SIG-M5 treated with dmso at 0.1 percent for 504 hours (cell line): ENCODE results near the gene DHCR7.

ENCODE experiments used
- DNase-seq: peaks from one replicate; lab custom pipeline; 2025; ENCODE audit not compliant: unreplicated experiment; lab: John Stamatoyannopoulos, UW

DHCR7 gene

DNA sequence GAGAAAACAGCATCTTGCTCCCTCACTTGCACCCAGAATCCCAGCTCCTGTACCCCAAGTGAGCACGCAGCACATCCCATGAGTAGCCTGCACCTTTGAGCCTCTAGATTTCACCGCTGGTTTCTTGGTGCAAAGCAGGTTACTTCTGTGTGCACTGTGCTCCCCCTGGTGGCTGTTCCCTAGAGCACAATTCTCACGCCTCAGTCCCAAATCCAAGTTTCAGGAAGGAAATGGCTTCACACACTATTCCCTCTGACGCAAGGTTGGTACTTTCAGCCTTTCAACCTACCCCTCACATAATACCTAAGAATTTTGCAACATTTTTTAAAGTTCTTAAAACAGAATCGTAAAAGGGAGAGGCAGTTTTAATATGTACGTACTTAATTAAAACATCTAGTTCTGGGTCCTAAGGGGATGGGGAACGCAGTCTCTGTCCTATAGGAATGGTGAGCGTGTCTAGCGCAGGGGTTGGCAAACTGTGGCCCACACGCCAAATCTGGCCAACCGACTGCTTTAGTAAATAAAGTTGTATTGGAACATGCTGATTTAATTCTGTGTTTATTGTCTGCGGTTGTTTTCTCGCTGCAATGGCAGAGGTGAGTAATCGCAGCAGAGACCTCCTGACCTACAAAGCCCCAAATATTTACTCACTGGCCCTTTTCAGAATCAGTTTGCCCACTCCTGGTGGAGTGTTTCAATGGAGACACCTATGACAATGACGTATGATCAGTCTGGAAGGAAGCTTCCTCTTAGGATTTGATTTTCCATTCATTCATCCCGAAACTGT lies 27.5 kb downstream of the DHCR7 start:
- DNase-seq = peak; percentile 19

DNA sequence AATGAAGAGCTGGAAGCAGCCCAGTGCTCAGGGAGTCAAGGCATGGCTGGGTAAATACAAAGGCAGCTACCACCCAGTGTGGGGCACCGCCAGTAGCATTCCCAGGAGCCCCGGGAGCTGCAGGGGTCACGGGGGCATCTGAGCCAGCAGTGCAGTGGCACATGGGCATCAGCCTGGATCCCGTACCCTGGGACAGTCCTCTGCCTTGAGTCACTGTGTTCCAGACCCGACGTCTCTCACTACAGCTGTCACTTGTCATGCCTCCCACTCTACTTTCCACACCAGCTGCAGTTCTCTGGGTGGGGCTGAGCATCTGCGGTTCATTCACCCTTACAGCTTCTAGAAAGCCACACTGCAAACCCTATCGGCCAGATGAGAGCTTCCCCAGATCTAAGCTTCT lies 29.6 kb downstream of the DHCR7 start:
- DNase-seq = no peak

DNA sequence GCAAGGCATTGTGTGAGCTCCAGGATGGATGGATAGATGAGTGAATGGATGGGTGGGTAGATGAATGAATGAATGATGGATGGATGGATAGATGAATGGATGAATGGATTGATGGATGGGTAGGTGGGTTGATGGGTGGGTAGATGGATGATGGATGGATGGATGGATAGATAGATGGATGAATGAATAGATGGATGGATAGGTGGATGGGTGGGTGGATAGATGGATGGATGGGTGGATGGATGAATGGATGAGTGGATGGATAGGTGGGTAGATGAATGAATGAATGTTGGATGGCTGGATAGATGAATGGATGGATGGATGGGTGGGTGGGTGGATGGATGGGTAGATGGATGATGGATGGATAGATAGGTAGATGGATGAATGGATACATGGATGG lies 33.5 kb downstream of the DHCR7 start:
- DNase-seq = no peak

DNA sequence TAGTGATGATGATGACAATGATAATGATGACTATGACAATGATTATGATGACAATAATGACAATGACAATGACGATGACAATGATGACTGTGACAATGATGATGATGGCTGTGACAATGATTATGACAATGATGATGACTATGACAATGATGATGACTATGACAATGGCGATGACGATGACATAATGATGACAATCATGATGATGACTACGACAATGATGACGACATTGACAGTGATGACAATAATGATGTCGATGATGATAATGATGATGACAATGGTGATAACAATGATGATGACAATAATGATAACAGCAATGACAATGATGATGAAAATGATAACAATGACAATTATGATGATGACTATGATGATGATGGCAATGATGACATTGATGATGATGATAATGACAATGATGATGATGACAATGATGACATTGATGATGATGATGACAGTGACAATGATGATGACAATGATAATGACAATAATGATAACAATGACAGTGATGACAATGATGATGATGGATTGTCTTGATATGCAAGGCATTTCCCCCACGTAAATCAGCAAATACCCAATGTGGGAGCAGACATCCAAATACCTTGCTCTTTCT lies 37.7 kb downstream of the DHCR7 start:
- DNase-seq = no peak

DNA sequence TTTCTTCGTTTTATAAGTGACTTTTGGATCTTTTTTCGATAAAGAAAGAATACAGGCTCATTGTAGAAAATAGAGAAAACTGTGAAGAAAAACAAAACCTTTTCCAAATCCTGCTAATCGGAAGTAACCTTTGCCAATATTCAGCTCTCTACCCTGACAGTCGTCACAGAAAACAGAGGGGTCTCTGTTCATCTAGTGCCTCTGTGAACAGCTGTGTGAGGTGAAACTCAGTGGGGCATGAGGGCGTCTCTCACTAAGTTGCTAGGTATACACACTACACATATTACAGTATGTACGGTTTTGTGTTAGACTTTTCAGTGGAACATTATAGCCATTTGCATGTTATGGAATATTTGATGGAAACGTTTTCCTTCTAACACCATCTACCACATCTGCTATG lies 39.4 kb downstream of the DHCR7 start:
- DNase-seq = no peak

DNA sequence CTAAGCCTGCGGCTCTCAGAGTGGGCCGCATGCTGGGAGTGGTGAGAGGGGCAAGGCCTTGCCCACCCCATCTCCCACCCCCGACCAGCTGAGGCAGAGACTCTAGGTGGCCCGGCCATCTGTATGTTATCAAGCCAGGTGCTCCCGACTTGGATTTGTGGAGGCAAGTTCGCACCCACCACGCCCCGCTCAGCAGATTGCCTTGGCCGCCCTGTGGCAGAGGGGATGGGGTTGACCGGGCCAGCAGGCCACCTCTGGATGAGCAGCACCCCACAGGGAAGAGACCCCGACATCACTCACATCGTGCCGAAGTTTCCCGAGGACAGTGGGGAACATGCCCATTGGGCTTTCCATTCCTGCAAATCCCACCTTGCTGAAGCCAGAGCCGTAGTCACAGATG lies 40.8 kb downstream of the DHCR7 start:
- no peak for DNase-seq

DNA sequence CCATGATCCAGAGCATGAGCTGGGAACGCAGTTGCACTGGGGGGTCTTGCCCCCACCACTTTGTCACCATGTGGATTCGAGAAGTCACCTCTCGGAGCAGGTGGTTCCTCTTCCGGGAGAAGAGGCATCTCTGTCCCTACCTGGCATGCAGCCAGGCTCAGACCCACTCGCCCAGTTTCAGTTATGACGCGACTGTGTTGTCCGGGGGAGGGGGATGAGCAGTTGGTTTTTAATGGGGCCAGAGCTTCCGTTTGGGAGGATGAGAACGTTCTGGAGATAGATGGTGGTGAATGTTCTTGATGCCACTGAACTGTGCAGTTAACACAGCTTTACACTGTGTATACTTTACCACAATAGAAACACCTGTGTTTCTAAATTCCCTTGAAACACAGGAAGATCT lies 41.5 kb downstream of the DHCR7 start:
- DNase-seq = no peak

DNA sequence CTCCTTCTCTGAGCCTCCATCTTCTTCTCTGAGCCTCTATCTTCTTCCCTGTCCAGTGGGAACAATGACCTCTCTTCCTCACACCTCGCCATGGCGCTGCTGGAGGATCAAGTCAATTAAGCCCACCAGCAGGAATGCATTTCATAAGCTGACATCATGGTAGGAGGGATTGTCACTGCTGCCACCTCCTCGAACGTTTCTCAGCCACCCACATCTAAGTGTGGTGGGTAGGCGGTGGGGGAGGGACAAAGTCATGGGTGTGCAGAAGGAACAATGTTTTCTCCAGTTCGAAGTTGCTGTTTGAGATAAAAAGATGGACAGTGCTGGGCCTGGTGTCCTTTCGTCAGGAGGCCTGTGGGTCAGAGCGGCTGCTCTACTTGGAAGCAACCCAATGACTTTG lies 44.0 kb downstream of the DHCR7 start:
- DNase-seq = no peak

DNA sequence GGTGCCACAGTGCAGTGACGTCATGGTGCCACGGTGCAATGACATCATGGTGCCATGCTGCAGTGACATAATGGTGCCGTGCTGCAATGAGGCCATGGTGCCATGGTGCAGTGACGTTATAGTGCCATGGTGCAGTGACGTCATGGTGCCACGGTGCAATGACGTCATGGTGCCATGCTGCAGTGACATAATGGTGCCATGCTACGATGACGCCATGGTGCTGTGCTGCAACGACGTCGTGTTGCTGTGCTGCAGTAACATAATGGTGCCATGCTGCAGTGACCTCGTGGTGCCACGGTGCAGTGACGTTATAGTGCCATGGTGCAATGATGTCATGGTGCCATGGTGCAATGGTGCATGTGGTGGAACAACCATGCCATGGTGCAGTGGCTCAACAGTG lies 45.3 kb downstream of the DHCR7 start:
- no peak for DNase-seq

DNA sequence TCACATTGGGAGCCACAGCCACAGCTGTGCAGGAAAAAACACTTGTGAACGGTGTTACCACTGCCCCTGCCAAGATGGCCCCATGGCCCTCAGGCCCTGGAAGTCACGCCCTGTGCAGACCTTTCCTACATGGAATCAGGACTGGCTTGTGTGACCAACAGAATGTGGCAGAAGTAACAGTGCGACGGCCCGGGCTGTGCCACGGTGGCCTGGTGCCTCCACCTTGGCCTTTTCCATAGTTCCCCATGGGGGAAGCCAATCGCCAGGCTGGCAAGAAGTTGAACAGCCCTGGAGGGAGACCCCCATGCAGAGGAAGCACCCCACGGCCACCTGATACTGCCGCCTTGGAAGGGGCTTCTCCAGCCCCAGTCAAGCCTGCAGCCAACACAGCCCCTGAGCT lies 48.0 kb downstream of the DHCR7 start:
- no peak for DNase-seq

DNA sequence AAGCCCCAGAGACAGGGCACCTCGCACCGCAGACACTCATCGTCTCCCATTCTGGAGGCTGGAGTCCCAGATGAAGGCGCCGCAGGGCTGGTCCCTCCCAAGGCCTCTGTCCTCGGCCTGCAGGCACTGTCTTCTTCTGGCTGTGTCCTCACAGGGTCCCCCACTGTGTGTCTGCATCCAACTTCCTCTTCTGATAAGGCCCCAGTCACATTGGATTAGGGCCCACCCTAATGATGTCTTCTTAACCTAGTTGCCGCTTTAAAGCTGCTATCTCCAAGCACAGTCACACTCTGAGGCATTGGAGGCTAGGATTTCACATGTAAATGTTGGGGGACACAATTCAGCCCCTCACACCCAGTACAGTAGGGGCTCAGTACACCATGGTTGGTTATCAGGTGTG lies 48.9 kb downstream of the DHCR7 start:
- no peak for DNase-seq

DNA sequence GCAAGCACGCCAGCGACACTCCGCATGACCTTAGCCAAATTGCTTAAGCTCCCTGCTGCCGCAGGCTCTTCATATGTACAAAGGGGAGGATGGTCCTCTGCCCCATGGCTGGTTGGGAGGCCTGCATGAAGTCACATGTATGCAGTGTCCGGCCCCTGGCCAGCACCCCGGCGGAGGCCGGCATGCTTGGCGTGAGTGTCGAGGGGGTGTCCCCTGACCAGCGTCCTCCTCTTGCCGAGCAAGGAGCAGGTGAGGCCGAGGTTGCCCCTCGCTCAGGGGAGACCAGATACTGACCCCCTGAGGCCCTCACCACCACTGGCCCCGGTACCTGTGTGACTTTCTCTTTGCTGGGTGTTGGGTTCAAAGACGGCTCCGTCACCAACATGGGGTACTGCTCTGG lies 50.2 kb downstream of the DHCR7 start:
- no peak for DNase-seq

DNA sequence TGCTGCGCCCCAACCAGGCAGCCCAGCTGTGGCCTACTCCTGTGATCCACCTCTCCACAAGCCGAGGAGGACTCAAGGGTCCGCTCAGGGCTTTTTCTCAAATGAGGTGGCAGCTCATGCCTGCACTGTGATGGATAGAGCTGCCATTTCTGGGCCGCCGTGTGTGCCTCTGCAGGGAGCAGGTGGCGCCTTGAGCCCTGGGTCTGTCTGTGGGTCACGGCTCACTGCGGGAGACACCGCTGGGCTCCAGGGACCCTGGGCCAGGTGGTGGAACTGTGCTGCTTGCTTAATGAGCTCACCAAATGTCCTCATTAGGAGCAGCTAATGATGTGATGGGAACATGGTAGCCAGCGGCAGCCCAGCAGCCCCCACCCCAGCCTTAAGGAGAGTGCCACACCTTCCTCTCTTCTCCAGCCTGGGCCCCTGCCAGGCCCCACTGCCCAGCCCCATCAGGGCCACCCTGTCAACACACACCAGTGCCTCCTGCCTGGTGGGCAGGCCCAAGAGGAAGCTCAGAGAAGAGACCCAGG lies 50.8 kb downstream of the DHCR7 start:
- DNase-seq = no peak

DNA sequence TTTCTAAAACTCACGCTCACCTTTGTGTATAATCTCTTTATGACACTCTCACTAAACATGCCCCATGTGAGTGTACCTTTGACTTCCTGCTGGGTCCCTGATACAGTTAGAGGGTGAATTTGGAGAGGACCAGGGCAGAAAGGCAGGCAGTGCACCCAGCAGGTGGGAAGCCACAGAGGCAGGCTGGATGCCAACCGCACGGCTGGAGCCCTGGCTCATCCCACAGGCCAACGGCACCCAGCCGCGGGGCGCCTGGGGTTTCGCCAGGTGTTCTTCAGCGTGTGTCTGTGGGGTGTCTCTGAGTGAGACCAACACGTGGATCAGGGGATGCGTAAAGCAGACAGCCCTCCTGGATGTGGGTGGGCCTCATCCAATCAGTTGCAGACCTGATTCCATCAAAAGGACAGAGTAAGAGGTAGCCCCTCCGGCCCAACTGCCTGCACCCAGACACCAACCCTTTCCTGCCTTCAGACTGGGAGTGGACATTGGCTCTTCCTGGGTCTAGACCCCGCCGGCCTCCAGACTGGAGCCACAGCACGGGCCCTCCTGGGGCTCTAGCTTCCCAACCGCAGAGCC lies 51.6 kb downstream of the DHCR7 start:
- DNase-seq = no peak

DNA sequence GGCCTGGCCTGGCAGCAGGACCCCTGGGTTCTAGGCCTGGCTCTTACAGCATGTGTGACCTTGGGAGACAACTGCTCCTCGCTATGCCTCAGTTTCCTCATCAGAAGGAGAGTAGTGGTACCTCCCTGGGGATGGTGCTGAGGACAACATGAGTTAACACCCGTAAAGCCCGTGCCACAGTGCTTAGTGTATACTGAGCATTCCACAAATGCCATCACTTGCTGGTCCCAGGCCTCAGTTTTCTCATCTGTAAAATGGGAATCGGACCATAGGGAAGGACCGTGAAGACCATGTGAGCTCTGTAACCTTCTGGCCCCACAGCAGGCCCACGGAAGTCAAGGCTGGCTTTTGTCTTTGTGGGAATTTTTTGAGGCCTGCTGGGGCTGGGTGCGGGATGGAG lies 52.4 kb downstream of the DHCR7 start:
- DNase-seq = no peak

DNA sequence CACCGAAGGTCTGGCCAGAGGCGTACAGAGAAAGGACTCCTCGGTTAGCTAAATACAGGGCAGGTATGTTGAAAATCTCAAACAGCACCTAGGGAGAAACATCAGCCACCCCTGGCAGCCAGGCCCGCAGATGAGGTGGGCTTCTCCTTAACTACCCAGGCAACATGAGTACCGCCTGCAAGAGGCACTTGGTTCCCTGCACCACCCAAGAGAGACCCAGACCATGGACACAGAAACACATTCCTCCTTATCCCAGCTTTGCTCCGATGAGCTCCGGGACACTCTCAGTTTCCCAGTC lies 53.0 kb downstream of the DHCR7 start:
- DNase-seq = no peak

DNA sequence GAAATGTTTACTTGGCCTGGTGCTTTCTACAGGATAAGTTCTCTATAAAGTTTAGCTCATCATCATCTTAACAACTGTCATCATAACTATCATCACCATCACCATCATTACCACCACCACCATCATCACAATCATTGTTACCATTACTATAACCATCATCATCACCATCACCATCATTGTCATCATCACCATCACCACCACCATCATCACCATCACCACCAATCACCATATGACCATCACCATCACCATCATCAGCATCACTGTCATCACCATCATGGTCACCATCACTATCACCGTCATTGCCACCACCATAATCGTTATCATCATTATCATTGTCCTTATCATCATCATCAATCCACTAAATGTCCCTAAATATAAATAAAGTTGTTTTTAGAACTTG lies 54.9 kb downstream of the DHCR7 start:
- DNase-seq = no peak

DNA sequence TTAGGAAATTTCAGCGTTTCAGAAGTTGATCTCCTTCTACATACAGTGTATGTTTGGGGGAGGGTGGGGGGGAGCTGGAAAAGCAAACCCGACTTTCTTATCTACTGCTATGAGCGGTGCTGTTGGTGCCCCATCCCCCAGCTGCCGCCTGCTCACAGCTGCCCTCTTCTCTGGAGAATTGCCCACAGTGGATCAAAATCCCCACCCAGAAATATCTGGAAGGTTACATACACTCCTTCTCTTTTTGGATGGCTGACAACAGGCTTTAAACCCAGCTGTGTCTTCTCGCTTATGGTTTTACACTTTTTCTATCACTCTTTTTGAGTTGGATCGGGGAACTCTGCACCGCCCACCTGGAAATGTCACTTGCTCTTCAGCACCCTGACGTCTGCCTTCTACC lies 56.4 kb downstream of the DHCR7 start:
- no peak for DNase-seq

DNA sequence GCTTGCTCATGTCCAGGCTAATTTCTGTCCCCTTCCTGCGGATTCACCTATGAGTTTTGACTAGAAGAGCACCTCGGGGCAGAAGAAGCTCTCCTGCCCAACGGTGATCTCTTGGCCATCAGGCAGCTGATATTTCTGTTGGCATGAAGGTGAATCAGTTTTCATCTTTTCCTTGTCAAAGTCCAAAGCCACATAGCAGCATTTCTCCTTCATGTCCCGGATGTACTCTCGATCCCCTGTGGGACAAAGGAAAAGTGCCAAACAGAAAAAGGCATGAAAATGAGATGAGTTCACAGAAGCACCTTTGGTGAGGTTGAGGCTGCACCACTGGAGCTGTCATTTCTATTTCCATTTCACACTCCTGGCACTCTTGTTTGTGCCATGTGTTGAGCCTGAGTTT lies 56.8 kb downstream of the DHCR7 start:
- DNase-seq = no peak

DNA sequence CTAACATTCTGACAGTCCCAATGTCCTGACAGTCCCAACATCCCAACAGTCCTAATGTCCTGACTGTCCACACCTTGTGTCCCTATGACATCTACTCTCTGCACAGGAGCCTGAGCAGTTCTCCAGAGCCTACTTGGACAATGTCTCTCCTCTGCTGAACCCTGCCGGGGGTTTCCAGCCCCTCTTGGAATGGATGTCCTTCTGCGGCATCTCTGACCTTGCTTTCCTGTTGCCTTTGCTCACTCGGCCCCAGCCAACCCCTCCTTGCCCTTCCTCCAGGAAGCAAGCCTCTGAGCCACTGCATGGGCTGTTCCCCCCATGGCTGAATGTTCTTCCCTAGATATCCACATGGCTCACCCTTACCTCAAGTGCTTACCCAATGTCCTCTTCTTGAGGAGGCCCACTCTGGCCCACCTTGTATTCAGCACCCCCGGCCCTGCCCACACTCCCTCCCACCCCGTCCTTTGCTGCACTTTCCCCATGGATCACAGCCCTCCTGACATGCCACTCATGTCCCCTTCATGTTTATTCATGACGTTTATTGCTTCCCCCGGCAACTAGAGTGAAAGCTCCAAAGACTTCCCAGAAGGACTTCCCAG lies 59.5 kb downstream of the DHCR7 start:
- DNase-seq = no peak

DNA sequence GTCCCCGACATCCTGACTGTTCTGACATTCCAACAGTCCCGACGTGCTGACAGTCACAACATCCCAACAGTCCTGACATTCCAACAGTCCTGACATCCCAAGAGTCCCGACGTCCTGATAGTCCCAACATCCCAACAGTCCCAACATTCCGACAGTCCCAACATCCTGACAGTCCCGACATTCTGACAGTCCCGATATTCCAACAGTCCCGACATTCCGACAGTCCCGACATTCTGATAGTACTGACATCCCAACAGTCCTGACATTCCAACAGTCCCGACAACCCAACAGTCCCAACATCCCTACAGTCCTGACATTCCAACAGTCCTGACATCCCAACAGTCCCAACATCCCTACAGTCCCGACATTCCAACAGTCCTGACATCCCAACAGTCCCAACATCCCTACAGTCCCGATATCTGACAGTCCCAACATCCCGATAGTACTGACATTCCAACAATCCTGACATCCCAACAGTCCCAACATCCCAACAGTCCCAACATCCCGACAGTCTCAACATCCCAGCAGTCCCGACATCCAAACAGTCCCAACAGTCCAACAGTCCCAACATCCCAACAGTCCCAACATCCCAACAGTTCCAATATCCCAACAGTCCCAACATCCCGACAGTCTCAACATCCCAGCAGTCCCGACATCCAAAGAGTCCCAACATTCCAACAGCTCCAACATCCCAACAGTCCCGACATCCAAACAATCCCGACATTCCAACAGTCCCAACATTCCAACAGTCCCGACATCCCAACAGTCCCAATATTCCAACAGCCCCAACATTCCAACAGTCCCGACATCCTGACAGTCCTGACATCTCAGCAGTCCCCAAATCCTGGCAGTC lies 60.2 kb downstream of the DHCR7 start:
- no peak for DNase-seq
